Thoracic aorta (tissue), 2 donors: Measurements from ENCODE around the gene ABCC11. TPM values are rescaled to one million over a fixed set of nuclear protein-coding genes. Genes with fewer than 3 reads are reported as not detected.

Experiments
- ATAC-seq: fragments of 150-250 bp; one replicate; pipeline ENCODE4 v1.8.0; 2017; ENCODE audit warnings: low read depth; ENCODE audit not compliant: insufficient number of reproducible peaks, low FRiP score
- DNase-seq: peaks from one replicate; pipeline ENCODE4 v3.0.0-alpha.2; 2020; ENCODE audit warnings: low spot score
- H3K27ac ChIP-seq, 2 donors: fragments of 200-600 bp; sonication (generic); 1 replicate in 1 of 2; 2 replicates in 1 of 2; pipeline ENCODE4 v1.5.1; 2016; ENCODE audit warnings: mild to moderate bottlenecking in 2 of 2, moderate library complexity in 2 of 2
- H3K27me3 ChIP-seq: fragments of 200-600 bp; sonication (generic); replicated peaks from 2 replicates; pipeline ENCODE4 v1.6.0; 2016; ENCODE audit warnings: mild to moderate bottlenecking; ENCODE audit not compliant: insufficient read depth
- H3K36me3 ChIP-seq: fragments of 200-600 bp; sonication (generic); one replicate; pipeline ENCODE4 v1.5.1; 2016
- H3K4me1 ChIP-seq, 2 donors: fragments of 200-600 bp; sonication (generic); 1 replicate in 1 of 2; 2 replicates in 1 of 2; pipeline versions ENCODE4 v1.5.1 to v1.6.0; 2016; ENCODE audit warnings: low read depth in 2 of 2, mild to moderate bottlenecking in 1 of 2; ENCODE audit not compliant: control insufficient read depth in 1 of 2
- H3K4me3 ChIP-seq: fragments of 200-600 bp; sonication (generic); 2 replicates; pipeline ENCODE4 v1.5.1; 2016; ENCODE audit warnings: mild to moderate bottlenecking
- H3K9me3 ChIP-seq: fragments of 200-600 bp; sonication (generic); 2 replicates; pipeline ENCODE4 v1.5.1; 2016
- total RNA-seq, 2 donors: library from RNA; depleted of rRNA; stranded (reverse); fragments of >200 nt; gene quantifications; one replicate each; pipeline versions ENCODE4 v1.1.0 to v1.2.3, GENCODE V29; 2016
- TF ChIP-seq, protein P1 (sequence below): fragments of 200-600 bp; sonication (generic); IDR thresholded peaks from one replicate; pipeline ENCODE4 v1.5.1; 2019; ENCODE audit warnings: antibody characterized with exemption

The ABCC11 gene
- total RNA-seq, 2 donors from 2014 or later = not detected

DNA sequence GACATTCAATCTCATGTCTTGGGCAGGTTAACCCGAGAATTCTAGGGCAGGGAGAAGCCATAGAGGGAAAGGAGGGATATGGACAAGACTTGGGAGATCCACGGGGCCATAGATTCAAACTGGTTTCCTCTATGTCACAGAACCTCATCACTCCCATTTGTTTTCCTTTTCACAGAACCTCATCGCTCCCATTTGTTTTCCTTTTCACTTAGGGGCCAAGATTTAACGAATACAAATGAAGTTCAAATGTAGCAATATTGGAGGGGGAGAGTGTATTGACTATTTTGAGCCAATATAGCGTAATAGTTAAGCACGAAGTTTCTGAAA is 42.6 kb downstream of the ABCC11 start:
- no peak for ATAC-seq
- TF ChIP-seq, protein P1, sequence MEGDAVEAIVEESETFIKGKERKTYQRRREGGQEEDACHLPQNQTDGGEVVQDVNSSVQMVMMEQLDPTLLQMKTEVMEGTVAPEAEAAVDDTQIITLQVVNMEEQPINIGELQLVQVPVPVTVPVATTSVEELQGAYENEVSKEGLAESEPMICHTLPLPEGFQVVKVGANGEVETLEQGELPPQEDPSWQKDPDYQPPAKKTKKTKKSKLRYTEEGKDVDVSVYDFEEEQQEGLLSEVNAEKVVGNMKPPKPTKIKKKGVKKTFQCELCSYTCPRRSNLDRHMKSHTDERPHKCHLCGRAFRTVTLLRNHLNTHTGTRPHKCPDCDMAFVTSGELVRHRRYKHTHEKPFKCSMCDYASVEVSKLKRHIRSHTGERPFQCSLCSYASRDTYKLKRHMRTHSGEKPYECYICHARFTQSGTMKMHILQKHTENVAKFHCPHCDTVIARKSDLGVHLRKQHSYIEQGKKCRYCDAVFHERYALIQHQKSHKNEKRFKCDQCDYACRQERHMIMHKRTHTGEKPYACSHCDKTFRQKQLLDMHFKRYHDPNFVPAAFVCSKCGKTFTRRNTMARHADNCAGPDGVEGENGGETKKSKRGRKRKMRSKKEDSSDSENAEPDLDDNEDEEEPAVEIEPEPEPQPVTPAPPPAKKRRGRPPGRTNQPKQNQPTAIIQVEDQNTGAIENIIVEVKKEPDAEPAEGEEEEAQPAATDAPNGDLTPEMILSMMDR = no peak
- no peaks in the 10 kb centered on the region for H3K36me3 ChIP-seq

DNA sequence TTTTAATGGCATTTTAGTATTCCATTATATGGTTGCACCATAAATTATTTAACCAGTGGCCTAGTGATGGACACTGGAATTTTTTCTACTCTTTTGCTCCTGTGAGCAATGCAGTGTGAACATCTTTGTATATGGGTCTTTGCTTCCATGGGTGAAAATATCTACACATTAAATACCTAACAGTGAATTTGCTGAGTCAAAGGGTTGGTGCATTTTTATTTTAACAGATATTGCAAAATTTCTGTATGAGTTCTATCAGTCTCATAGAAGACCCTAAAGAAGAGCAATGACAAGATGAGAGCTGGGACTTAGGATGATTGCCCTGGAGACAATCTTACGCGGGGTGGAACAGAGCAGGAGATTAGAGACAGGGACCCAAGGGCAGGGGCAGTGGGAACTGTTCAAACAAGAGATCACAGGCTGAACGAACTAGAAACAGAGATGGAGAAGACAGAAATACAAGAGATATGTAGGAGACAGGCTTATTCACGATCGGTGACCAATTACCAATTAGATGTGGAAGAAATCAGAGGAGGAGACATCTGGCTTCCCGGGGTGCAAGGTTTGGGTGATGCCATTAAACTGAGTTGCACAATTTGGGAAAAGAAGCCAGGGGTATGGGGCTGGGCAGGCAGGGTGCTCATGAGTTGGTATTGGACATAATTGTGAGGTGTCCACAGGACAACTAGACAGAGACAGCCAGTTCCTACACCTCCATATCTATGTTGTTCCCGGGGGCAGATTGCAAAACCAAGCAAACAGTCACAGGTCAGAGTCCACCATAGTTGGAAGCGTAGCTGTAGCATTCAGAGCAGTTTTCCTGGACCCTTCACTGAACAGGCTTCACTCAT is 43.1 kb downstream of the ABCC11 start:
- Histone ChIP-seq H3K27me3 (no peaks in the 10 kb centered on the region), H3K4me1 (no peaks in the 10 kb centered on the region), H3K9me3 (no peaks in the 10 kb centered on the region), H3K36me3 (no peaks in the 10 kb centered on the region), H3K27ac (no peak overlapping the region), H3K4me3 (no peak overlapping the region)
- no peak for ATAC-seq
- DNase-seq = no peak
- TF ChIP-seq, protein P1 = no peak

More for the DNA sequence above, 42.6 kb downstream of the ABCC11 start:
- no peaks in the 10 kb centered on the region for H3K27me3 ChIP-seq
- no peak for DNase-seq
- no peak overlapping the region for H3K27ac ChIP-seq
- no peaks in the 10 kb centered on the region for H3K9me3 ChIP-seq
- no peaks in the 10 kb centered on the region for H3K4me1 ChIP-seq
- H3K4me3 ChIP-seq = no peak overlapping the region

DNA sequence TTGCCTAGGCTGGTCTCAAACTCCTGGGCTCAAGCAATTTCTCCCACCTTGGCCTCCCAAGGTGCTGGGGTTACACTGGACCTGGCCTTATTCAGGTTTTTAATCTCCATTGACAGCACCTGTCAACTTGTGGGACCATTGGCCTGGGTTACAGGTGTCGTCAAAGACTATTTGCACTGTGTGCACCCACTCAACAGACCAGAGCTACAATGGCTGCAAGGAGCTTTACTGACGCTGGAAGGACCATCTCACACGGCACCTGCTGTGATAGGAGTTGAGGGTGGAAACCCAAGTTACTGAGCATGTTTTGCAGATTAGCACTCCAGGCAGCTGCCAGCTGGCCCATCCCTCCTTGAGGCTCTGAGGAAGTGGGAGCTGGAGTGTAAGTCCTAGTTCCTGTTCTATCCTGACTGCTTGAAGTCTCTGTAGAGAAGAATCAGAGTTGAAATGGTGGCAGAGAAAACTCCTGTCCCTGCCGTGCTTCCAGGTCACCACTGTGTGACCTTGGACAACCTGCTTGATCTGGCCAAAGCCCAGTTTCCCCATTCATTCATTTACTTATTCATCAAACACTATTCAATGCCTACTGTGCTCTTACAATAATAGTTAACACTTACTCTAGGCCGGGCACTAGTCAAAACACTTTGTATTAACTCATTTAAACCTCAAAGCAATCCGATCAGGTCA is 45.7 kb downstream of the ABCC11 start:
- no peak for ATAC-seq
- H3K27ac ChIP-seq = no peak overlapping the region
- TF ChIP-seq, protein P1 = no peak

DNA sequence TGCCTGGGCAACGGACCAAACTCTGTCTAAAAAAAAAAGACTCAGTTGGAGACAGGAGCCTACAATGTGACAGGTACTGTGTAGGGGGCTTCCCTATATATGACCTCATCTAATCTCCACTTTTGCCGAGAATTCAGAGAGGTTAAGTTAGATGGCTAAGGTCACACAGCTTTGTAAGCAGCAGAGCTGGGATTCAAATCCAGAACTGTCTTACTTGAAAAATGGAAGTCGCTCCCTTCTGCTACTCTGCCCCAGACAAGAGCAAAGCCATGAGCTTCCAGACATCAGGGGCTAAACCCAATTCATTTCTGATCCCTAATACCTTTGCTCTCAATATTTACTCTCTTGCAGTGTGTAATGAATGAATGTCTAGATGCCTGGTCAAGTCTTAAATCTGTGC is 50.0 kb downstream of the ABCC11 start:
- DNase-seq = no peak
- ATAC-seq = no peak
- H3K4me1 ChIP-seq = no peaks in the 10 kb centered on the region
- TF ChIP-seq, protein P1 = no peak
- no peaks in the 10 kb centered on the region for H3K9me3 ChIP-seq
- H3K27ac ChIP-seq = no peak overlapping the region
- H3K4me3 ChIP-seq = no peak overlapping the region
- H3K36me3 ChIP-seq = no peaks in the 10 kb centered on the region
- no peaks in the 10 kb centered on the region for H3K27me3 ChIP-seq

More for the DNA sequence above, 45.7 kb downstream of the ABCC11 start:
- H3K36me3 ChIP-seq = no peaks in the 10 kb centered on the region
- H3K4me3 ChIP-seq = no peak overlapping the region
- H3K27me3 ChIP-seq = no peaks in the 10 kb centered on the region
- H3K4me1 ChIP-seq = no peaks in the 10 kb centered on the region
- no peaks in the 10 kb centered on the region for H3K9me3 ChIP-seq
- DNase-seq = no peak

DNA sequence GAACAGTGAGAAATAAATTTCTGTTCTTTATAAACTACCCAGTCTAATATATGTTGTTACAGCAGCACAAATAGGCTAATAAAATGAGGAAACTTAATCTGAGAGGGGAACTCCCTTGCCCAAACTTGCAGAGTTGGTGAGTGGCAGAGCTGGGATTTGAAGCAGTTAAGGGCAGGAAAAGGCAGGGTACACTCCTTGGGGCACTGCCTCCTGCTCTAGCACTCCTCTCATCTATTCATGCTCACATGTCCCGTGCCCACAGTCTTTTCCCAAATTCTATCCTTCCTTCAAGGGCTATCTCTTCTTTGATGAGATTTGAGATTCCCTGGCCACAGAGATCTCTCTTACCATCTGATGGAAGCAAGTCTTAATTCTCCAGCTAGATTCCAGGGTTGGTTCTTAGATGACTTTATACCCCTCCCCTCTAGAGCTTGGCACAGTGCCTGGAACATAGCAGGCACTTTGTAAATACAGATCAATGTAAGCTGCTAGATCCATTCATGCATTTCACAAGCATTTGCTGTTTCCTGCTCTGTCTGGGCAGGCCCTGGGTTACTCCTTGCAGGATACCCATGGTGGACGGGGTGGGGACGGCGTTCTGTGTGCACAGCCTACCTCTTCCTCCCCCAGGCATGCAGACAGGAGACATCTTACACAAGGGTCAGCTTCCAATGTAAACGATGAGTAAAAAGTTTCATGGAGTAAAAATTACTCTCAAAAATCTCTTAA is 52.3 kb downstream of the ABCC11 start:
- TF ChIP-seq, protein P1 = no peak
- no peak overlapping the region for H3K27ac ChIP-seq
- H3K27me3 ChIP-seq = no peaks in the 10 kb centered on the region
- DNase-seq (no peak), ATAC-seq (no peak)
- H3K9me3 ChIP-seq = no peaks in the 10 kb centered on the region
- H3K4me1 ChIP-seq = no peaks in the 10 kb centered on the region
- no peaks in the 10 kb centered on the region for H3K36me3 ChIP-seq
- H3K4me3 ChIP-seq = no peak overlapping the region
